RKO (cell line): Measurements from ENCODE around the gene VSIR.

Experiments
- DNase-seq: peaks from one replicate; pipeline ENCODE4 v3.0.0-alpha.2; 2016; ENCODE audit warnings: low spot score

Gene VSIR

DNA sequence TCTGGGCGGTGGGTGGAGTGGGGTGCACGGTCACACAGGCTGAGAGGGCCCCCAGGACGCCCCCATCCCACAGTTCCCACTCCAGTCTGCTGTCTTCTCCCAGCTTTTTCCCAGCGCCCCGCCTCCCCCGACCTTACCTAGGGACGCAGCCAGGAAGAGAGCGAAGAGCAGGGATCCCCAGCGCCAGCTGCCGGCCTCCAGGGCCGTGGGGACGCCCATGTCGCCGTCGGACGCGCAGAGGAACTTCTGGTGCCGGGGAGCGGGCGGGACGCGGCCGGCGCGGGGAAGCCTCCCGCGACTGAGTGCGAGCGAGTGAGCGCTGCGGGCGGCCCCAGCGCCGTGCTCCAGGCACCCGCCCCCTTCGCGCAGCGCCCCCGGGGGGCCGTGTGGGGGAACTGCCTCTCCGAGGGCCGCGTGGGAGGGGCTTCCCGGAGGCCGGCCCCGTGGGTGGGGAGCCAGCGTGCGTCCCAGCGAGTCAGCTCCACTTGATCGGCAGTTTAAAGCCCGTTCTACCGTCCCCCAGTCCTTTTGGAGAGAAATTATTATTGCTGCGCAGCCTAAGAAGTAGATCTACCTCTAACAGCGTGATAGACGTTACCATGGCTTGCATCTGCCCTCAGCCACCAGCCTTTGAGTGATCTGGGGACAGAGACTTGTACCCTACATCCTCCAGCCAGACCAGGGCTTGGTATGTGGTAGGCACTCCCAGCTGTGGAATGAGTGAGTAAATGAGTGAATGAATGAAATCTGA is at the start of gene VSIR:
TSS of gene VSIR (minus strand) at position 300 of the 751 bp plus-strand sequence. CDS start at position 219, 81 bp downstream.
- DNase-seq: peak; percentile 46

GRCh38 chr10:71821909-71822763 is 48.8 kb upstream of the VSIR start:
- DNase-seq: no peak

DNA sequence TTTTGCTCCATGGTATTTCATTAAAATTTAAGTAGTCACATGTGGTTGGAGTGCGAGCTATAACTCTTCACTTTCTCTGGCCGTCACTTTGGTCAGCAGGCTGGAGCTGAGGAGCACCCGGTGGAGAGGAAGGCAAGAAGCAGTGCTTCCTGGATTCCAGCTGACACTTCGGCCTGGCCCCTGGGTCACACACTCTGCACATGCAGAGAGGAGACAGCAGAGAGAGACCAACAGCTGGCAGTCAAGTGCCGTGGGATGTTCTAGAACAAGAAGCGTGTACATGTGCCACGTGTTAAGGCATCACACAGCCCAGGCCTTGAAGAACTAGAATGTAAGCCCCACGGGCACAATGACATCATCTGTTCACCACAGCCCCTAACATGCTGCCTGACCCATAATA is 47.6 kb upstream of the VSIR start:
- no peak for DNase-seq

DNA sequence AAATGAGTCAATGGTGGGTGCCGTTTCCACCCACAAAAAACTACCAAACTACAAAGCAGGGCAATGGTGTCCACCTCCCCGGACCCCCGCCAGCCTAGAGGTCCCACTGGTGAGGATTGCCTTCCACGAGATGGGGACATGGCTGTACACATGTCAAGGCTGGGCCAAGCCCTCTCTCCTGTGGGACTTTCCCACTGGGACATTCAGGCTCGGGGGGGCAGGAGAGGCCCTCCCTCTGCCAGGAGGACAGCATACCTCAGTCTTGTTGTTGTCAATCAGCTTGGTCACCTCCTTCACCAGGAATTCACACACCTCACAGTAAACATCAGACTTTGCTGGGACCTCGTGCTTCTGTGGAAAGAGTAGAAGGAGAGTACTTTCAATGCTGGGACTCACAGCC is 46.7 kb upstream of the VSIR start:
- no peak for DNase-seq

DNA sequence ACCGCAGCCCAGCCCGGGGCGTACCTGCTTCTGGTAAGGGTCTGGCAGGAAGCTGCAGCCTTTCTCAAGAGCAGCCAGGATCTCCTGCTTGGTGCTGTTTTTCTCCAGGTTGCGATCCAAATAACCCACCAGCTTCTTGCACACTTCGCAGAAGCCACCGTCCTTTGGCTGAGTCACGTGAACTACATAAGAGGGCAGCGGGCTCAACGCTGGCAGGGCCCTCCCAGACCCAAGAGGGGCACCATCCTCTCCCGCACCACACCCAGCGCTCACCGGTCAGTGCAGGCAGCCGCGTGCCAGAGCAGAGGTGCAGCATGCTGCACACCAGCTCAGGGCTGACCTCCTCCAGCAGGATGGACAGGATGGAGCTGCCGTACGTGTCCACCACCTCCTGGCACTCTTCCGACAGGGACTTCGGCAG is 46.1 kb upstream of the VSIR start:
- DNase-seq: no peak

- no peak for DNase-seq
These were observed 45.4 kb upstream of the VSIR start for GRCh38 chr10:71818674-71819260.

GRCh38 chr10:71817831-71818655 is 44.7 kb upstream of the VSIR start:
- DNase-seq: no peak

DNA sequence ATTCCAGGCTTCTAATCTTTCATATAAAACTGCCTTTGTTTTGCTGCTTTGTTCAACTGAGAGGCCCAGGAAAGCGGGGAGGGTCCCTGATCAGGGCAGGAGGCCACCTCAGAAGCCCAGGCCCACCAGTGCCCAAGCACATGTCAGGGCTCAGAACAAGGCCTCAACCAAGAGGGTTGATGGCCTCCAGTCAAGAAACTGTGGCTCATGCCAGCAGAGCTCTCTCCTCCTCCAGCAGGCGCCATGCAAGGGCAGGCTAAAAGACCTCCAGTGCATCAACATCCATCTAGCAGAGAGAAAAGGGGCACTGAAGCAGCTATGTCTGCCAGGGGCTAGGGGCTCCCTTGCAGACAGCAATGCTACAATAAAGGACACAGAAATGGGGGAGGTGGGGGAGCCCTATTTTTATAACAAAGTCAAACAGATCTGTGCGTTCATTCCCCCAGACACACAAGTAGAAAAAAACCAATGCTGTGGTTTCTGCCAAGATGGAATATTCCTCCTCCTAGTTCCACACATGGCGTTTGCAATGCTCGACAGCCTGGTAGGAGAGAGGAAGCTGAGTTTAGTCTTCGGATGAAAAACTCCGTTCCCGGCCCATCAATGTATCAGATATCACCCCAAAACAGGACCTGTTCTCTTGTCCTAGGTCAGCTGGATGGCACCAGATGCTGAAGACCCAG is 43.8 kb upstream of the VSIR start:
- DNase-seq: no peak

- no peak for DNase-seq
These were observed 43.1 kb upstream of the VSIR start for GRCh38 chr10:71816421-71816851.

DNA sequence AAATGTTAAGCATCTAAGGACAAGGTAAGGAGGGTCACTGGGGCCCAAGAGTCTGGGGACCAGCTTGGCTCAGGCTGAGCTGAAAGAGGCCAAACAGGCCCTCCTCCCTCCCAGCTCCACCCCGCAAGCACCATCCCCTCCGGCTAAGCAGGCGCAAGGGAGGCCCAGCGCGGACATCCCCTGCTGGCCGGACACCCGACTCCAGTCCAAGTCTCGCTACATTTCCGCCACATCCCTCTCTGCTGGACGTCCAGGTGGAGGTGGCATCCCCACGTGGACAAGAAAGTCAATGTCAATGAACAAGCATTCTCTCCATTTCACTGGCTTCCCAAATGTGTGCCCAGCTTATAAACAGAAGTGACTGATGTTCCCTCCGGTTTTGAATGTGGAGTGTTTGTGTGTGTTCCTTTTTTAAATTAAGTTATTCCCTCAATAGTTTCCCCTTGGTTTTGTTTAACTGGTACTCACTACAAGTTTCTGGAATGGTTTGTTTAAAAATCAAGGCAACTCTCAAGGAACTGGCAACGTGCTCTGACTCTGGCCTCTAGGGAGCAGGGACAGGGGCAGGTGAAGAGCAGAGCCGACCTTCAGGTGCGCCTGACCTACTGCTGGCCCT is 42.3 kb upstream of the VSIR start:
- DNase-seq: no peak

DNA sequence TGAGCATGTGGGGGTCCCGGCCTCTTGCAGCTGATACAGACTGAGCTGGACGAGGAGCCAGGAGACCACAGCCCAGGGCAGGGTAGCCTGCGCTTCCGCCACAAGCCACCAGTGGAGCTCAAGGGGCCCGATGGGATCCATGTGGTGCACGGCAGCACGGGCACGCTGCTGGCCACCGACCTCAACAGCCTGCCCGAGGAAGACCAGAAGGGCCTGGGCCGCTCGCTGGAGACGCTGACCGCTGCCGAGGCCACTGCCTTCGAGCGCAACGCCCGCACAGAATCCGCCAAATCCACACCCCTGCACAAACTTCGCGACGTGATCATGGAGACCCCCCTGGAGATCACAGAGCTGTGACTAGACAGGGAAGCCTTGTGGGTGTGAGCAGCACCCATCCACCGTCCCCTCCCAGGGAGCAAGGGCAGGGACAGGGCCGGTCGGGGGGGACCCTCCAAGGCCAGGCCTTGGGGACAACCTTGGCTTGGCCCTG is 41.6 kb upstream of the VSIR start:
- DNase-seq: no peak

DNA sequence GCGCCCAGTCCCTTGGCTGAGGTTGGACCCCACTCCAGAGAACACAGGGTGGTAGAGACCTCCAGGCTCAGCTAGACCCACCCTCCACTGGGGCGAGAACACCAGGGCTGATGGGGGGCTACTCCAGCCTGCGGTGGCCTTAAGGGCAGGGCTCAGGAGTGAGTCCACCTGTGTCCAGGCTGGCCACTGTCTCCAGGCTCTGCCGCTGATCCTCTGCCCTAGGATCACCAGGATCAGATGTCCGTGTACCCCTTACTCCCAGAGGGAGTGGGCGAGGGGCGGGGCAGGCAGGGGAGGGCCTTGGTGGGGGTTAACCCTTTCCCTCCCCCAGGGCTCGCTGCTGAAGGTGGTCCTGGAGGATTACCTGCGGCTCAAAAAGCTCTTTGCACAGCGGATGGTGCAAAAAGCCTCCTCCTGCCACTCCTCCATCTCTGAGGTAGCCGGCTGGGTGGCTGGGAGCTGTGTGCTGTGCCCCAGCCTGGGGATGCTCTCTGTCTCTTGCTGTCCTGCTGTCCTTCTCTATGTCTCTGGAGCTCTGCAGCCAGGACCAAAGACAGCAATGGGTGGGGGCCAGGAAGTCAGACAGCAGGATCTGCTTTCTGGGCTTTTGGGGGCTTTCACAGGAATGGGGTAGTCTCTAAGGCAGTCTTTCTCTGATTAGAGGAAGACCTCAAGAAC is 39.7 kb upstream of the VSIR start:
- DNase-seq: no peak

DNA sequence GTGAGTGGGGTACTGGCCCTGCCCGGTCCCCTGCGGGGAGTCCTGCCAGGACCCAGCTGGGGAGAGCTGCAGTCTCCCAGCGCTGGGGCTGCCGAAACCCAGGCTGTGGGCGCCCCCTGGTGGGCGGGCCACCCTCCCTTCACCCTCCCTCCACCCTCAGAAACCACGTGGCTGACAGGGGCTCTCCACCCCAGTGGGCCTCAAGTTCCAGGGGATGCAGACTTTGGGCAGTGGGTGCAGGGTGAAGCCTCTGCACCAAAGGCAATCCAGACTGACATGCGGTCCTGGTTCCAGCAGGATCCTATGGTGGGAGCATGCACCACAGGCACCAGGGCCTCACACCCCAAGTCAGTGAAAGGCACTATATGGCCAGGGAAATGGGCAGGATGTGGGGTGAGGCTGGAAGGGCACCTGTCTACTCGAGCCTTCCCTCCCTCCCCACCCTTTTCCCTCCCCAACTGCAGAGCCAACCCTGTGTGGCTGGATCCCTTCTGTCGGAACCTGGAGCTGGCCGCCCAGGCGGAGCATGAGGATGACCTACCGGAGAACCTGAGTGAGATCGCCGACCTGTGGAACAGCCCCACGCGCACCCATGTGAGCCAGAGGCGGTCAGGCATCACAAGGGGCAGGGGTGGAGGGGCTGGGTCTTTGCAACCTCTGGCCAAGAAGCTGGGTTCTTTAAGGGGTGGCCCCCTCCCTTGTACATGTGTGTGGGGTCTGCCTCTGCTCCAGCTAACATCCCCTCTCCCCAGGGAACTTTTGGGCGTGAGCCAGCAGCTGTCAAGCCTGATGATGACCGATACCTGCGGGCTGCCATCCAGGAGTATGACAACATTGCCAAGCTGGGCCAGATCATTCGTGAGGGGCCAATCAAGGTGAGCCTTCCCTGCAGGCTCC is 38.9 kb upstream of the VSIR start:
- peak; percentile 41 for DNase-seq

DNA sequence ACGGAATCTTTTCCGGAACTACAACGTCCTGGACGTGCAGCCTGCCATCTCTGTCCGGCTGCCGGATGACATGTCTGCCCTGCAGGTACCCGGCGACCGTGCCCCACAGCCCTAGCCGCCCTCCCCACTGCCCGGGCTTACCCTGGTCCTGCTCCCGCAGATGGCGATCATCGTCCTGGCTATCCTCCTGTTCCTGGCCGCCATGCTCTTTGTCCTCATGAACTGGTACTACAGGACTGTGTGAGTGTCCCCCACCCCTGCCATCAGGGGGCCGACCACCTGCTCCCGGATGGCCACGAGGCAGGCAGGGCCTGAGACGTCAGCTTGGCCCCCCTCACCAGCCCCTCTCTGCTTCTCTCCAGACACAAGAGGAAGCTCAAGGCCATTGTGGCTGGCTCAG is 38.0 kb upstream of the VSIR start:
- DNase-seq: no peak

- no peak for DNase-seq
These were observed 36.9 kb upstream of the VSIR start for GRCh38 chr10:71810048-71810750.

DNA sequence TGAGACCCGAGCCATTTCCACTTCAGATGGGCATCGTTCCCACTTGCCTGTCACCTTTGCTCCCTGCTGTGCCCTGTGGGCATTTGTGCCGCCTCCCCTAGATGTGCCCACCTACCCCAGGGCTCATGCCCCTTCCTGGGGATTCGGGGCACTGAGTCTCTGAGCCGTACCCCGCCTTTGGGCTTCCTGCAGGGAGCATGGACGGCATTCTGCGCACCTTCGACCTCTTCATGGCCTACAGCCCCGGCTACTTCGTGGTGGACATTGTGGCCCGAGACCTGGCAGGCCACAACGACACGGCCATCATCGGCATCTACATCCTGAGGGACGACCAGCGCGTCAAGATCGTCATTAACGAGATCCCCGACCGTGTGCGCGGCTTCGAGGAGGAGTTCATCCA is 36.3 kb upstream of the VSIR start:
- no peak for DNase-seq

- no peak for DNase-seq
These were observed 34.5 kb upstream of the VSIR start for GRCh38 chr10:71807557-71808510.
